Midbrain (tissue), 1 donor: ENCODE data around the gene TRIM34.
"Not testable (repeated sequence)": the region's sequence is repeated elsewhere in the genome, so short reads cannot be mapped to it uniquely, and the experiment has no call there.

Source experiments
- DNase-seq: peaks from one replicate; lab custom pipeline; 2025; lab: John Stamatoyannopoulos, UW

Gene TRIM34

DNA sequence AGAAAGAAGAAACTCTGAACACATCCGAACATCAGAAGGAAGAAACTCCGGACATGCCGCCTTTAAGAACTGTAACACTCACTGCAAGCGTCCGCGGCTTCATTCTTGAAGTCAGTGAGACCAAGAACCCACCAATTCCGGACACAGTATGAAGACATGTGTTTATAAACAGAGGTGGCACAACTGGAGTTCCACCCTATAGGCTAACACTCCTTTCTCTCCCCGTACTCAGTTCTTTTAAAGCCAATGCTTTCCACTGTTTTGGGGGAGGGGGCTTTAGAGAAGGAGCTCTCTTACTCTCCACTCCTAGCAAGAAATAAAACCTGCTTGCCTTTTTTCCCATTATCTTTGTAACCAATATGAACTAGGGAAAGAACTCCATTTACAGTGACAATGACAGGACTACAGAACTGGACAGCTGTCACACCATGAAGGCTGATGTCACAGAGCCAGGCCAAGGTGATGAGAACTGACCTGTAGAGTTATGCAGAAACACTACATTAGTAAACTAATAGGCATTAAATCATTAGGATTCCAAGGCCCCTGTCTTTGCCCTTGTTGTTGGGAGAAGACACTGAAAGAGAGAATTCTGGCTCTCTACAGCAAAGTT is 59.3 kb downstream of the TRIM34 start:
- DNase-seq = no peak

DNA sequence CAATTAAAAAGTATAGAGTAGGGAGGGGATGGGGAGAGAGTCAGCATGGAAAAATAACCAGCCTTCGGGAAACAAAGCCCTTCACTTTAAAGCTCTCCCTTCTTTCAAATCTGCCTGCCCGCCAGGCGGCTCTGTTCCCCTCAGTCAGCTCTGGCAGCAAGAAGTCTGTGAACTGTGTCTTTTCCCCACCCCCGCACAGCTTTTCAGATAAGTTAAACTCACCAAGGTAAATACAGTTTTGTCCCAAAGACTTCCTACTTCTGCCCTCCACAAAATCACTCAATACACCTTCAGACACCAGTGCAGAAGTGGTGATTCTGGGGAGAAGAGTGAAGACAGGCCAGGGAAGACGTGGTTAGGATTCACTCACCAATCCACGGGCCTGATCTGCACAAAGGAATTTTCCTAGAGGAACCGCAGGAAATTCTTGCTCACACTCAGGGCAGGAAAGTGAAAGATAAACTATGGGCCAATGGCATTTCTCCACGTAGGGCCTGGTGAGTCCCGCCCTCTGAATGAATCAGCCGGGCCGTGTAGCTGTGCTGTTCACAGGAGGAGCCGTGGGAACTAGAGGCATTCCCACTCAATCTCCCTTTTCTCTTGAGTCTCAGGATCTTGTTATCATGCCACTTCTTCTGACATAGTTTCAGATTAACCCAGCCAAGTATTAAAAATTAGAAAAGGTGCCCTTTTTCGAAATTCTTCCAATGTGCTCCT is 60.0 kb downstream of the TRIM34 start, which contains the start of gene TRIM5:
Gene TRIM5 (minus strand): TSS at position 429 of the 717 bp plus-strand sequence. CDS start 4,897 bp downstream, outside the sequence.
- peak; percentile 63 for DNase-seq

DNA sequence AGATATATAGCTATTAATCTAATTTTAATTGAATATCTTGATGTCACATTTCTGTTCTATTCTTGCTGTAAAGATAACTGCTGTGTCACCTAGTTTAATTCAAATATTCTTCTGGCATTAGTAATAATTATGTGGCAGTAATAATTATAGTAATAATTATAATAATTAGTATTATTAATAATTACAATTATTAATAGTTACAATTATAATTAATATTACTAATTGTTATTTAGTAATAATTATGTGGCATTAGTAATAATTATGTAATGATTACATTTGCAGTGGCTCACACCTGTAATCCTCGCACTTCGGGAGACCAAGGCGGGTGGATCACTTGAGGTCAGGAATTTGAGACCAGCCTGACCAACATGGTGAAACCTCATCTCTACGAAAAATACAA is 61.6 kb downstream of the TRIM34 start:
- no peak for DNase-seq

DNA sequence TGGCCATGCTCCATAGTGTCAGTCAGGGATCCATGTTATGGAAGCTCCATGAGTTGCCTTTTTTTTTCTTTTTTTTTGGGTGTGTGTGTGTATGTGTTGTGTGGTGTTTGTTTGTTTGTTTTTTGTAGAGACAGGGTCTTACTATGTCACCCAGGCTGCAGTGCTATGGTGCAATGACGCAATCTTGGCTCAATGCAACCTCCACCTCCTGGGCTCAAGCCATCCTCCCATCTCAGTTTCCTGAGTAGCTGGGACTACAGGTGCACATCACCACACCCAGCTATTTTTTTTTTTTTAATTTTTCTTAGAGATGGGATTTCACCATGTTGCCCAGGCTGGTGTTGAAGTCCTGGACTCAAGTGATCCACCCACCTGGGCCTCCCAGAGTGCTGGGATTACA is 63.7 kb downstream of the TRIM34 start:
- DNase-seq = no peak

DNA sequence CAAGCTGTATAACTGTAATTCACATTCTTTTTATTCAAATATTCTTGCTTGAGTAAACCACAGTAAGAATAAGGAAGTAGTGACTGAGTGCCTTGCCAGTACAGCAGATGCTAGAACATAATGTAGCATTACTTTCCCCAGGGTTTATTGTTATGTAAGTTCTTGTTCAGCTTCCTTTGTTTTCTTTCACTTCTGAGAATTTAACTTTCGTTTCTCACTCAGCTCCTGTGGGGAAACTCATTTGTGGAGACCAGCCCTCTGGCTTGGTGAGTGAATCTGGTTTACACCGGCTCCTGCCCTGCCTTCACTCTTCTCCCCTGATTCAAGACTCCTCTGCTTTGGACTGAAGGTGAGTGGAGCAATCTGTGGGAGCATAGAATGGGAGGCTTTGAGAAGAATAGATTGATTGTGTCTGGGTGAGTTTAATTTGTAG is 64.8 kb downstream of the TRIM34 start, which contains the start of gene TRIM22:
Gene TRIM22 (plus strand): TSS at position 240 of the 433 bp plus-strand sequence. CDS start 6,443 bp downstream, outside the sequence.
- DNase-seq = peak; percentile 56

DNA sequence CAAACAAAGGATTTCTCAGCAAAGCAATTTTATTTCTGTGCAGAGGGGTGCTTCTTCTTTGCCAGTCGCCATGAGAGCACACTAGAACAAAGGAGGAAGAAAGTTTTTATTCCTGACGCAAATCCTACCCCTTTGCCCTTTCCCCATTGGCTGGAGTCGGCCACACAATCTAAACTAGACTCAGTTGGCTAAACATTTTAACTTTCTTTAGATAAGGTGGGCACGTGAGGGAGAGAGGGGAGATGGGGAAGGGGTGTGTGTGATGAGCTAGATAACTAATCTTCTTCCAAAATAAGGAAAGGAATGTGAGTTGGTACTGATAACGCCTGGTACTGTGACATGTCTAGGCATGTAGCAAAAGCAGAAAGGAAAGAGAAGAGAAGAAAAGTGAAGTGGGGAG is 65.4 kb downstream of the TRIM34 start:
- DNase-seq = peak; percentile 10

DNA sequence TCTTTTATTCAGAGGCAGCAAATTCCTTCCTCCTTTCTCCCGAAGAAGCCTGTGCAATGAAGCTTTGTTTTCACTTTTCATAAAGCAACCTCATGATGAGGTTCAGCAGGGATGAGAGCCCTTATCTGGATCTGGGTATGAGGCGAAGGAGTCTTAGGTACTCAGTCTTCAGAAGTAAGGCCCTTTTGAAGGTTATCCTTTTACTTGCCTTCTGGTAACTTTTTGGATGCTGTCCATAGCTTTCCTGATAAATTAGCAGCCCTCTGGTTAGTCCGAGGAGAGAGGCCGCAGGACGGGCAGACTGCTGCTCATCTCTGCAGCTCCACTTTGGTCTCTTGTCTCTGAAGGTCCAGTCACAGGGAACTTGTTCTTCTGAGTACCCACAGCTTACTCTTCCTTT is 65.9 kb downstream of the TRIM34 start:
- DNase-seq = no peak

DNA sequence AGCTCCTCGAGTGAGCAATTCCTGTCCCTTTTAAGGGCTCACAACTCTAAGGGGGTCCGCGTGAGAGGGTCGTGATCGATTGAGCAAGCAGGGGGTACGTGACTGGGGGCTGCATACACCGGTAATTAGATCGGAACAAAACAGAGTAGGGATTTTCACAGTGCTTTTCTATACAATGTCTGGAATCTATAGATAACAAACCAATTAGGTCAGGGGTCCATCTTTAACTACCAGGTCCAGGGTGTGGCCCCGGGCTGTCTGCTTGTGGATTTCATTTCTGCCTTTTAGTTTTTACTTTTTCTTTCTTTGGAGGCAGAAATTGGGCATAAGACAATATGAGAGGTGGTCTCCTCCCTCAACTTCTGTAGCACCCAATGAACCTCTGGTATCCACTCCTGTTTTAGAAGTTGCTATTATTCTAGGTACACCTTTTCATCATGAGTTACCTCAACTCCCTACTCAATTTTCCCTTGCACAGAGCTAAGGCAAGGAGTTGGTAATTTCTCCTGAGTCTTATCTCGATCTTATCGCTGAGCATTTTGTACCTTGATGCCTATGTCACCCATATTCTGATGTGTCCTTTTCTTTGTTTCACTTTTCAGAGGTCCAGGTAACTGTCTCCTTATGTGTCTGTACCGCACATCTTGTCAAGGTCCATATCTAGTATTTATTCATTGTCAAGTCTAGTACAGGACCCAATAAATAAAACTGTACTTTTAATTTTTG is 66.6 kb downstream of the TRIM34 start:
- not testable (repeated sequence) for DNase-seq

DNA sequence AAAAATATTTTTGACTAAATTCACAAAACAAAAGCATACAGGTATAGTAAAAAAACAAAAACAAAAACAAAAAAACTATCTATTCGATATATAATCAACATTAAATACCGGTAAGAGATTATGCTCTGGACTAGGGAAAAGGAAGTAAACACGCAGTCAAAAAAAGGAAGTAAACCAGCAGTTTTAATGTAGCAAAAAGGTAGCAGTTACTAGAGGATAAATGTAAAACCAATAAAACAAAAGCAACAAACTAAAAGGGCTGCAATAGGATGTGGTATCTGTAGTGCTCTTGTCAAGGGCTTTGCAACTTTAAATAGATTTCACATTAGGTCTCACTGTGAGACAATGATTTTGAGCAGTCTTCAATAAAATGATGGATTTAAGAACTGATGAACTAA is 67.2 kb downstream of the TRIM34 start:
- DNase-seq = no peak
